ENCODE results near the gene C19orf18.
"Not testable (repeated sequence)": the region's sequence is repeated elsewhere in the genome, so short reads cannot be mapped to it uniquely, and the experiment has no call there.

C19orf18 gene

GRCh38 chr19:57974434-57974833, at the start of gene C19orf18:
Gene C19orf18 (minus strand): TSS chr19:57974534. CDS start chr19:57974432, 102 bp downstream.
- DNase-seq: no peak

GRCh38 chr19:58022283-58022660, 47.9 kb upstream of the C19orf18 start:
- no peak for DNase-seq

GRCh38 chr19:58021541-58022282, 47.4 kb upstream of the C19orf18 start:
- DNase-seq: peak; percentile 31

- DNase-seq: no peak
These were observed 45.8 kb upstream of the C19orf18 start for GRCh38 chr19:58020129-58020528.

GRCh38 chr19:58014141-58014540, 39.8 kb upstream of the C19orf18 start:
- no peak for DNase-seq

GRCh38 chr19:58010507-58010906, 36.2 kb upstream of the C19orf18 start:
- no peak for DNase-seq

- DNase-seq: peak; percentile 9
These were observed 35.5 kb upstream of the C19orf18 start for GRCh38 chr19:58009666-58010301.

- DNase-seq: no peak
These were observed 34.9 kb upstream of the C19orf18 start for GRCh38 chr19:58009301-58009665.

- not testable (repeated sequence) for DNase-seq
These were observed 34.5 kb upstream of the C19orf18 start for GRCh38 chr19:58008877-58009276.

- DNase-seq: no peak
These were observed 33.0 kb upstream of the C19orf18 start for GRCh38 chr19:58007285-58007684.

- DNase-seq: no peak
These were observed 29.0 kb upstream of the C19orf18 start for GRCh38 chr19:58003174-58003828.

- peak; percentile 84 for DNase-seq
These were observed 28.2 kb upstream of the C19orf18 start, which contains the start of gene ZNF606 for GRCh38 chr19:58002384-58003173. Gene ZNF606 (minus strand): TSS chr19:58002820. CDS start chr19:58001319, 1,501 bp downstream.

- no peak for DNase-seq
These were observed 27.6 kb upstream of the C19orf18 start for GRCh38 chr19:58001895-58002369.

GRCh38 chr19:58000677-58001076, 26.3 kb upstream of the C19orf18 start:
- DNase-seq: no peak

- DNase-seq: no peak
These were observed 18.5 kb upstream of the C19orf18 start for GRCh38 chr19:57992841-57993240.

GRCh38 chr19:57978586-57979289, 4.4 kb upstream of the C19orf18 start:
- DNase-seq: no peak

GRCh38 chr19:57964761-57965160, 9.6 kb downstream of the C19orf18 start:
- no peak for DNase-seq

- DNase-seq: no peak
These were observed 12.5 kb downstream of the C19orf18 start for GRCh38 chr19:57961785-57962184.

- DNase-seq: no peak
These were observed 19.3 kb downstream of the C19orf18 start for GRCh38 chr19:57954996-57955395.

- DNase-seq: no peak
These were observed 24.6 kb downstream of the C19orf18 start for GRCh38 chr19:57949702-57950101.

- no peak for DNase-seq
These were observed 25.0 kb downstream of the C19orf18 start for GRCh38 chr19:57949296-57949695.

- peak; percentile 96 for DNase-seq
These were observed 26.8 kb downstream of the C19orf18 start, which contains the start of gene ZNF256 for GRCh38 chr19:57947419-57948134. Gene ZNF256 (minus strand): TSS chr19:57947706. CDS start chr19:57947474, 232 bp downstream.

Data from stimulated activated CD4-positive, alpha-beta T cell treated with anti-CD3 and anti-CD28 coated beads, Interleukin-4, amount 100 ng/mL, for 24 hours (primary cell).